SW480 (cell line): ENCODE results near the gene DR1.

Experiments used
- DNase-seq: peaks from one replicate; pipeline ENCODE4 v3.0.0-alpha.2; 2016; ENCODE audit warnings: low spot score

Gene DR1

GRCh38 chr1:93345633-93346420 is at the start of gene DR1:
TSS of gene DR1 (plus strand) at chr1:93345907. CDS start at chr1:93346646, 739 bp downstream.
- DNase-seq = peak; percentile 93

- DNase-seq = no peak
These were observed 49.1 kb upstream of the DR1 start for GRCh38 chr1:93296555-93297154.

- DNase-seq = no peak
These were observed 44.6 kb upstream of the DR1 start for GRCh38 chr1:93301131-93301530.

GRCh38 chr1:93302078-93302477 is 43.6 kb upstream of the DR1 start:
- no peak for DNase-seq

- DNase-seq = peak; percentile 64
These were observed 41.0 kb upstream of the DR1 start for GRCh38 chr1:93304716-93305138.

- no peak for DNase-seq
These were observed 38.8 kb upstream of the DR1 start for GRCh38 chr1:93306920-93307319.

GRCh38 chr1:93313026-93313425 is 32.7 kb upstream of the DR1 start:
- no peak for DNase-seq

- DNase-seq = no peak
These were observed 28.5 kb upstream of the DR1 start for GRCh38 chr1:93317207-93317606.

- DNase-seq = no peak
These were observed 27.8 kb upstream of the DR1 start for GRCh38 chr1:93317943-93318342.

- DNase-seq = no peak
These were observed 24.0 kb upstream of the DR1 start for GRCh38 chr1:93321720-93322119.

- no peak for DNase-seq
These were observed 23.4 kb upstream of the DR1 start for GRCh38 chr1:93322349-93322748.

- DNase-seq = no peak
These were observed 22.4 kb upstream of the DR1 start for GRCh38 chr1:93323185-93323820.

- DNase-seq = peak; percentile 78
These were observed 20.9 kb upstream of the DR1 start for GRCh38 chr1:93324486-93325464.

- DNase-seq = no peak
These were observed 16.6 kb upstream of the DR1 start for GRCh38 chr1:93328809-93329760.

GRCh38 chr1:93330196-93330595 is 15.5 kb upstream of the DR1 start:
- no peak for DNase-seq

- no peak for DNase-seq
These were observed 15.1 kb upstream of the DR1 start for GRCh38 chr1:93330617-93331016.

- DNase-seq = no peak
These were observed 14.3 kb upstream of the DR1 start for GRCh38 chr1:93331412-93331811.

GRCh38 chr1:93332368-93332767 is 13.3 kb upstream of the DR1 start:
- DNase-seq = no peak

- DNase-seq = no peak
These were observed 7.1 kb upstream of the DR1 start for GRCh38 chr1:93338387-93339146.

- no peak for DNase-seq
These were observed 6.5 kb upstream of the DR1 start for GRCh38 chr1:93339171-93339697.
